GM18873 (cell line): ENCODE data around the gene DLG5.

ENCODE experiments used
- ATAC-seq: cut with Tn5 transposase; IDR thresholded peaks from one replicate; pipeline ENCODE4 v1.9.1; 2021; ENCODE audit warnings: mild to moderate bottlenecking, moderate library complexity, moderate number of reproducible peaks; ENCODE audit not compliant: unreplicated experiment, low FRiP score

The DLG5 gene

GRCh38 chr10:77915319-77916105 is 11.0 kb downstream of the DLG5 start:
- ATAC-seq = no peak

- ATAC-seq = no peak
Measured at GRCh38 chr10:77913090-77913489, 13.5 kb downstream of the DLG5 start.

- no peak for ATAC-seq
Measured at GRCh38 chr10:77912576-77912975, 14.0 kb downstream of the DLG5 start.

- no peak for ATAC-seq
Measured at GRCh38 chr10:77911535-77912123, 14.9 kb downstream of the DLG5 start.

- no peak for ATAC-seq
Measured at GRCh38 chr10:77910524-77911145, 15.9 kb downstream of the DLG5 start.

GRCh38 chr10:77909749-77910375 is 16.7 kb downstream of the DLG5 start:
- no peak for ATAC-seq

- no peak for ATAC-seq
Measured at GRCh38 chr10:77909021-77909748, 17.4 kb downstream of the DLG5 start.

- ATAC-seq = no peak
Measured at GRCh38 chr10:77907900-77908717, 18.4 kb downstream of the DLG5 start.

GRCh38 chr10:77907462-77907861 is 19.1 kb downstream of the DLG5 start:
- no peak for ATAC-seq

GRCh38 chr10:77906951-77907421 is 19.6 kb downstream of the DLG5 start:
- no peak for ATAC-seq

GRCh38 chr10:77905781-77906180 is 20.8 kb downstream of the DLG5 start:
- ATAC-seq = no peak

- no peak for ATAC-seq
Measured at GRCh38 chr10:77905086-77905748, 21.3 kb downstream of the DLG5 start.

GRCh38 chr10:77904100-77904840 is 22.3 kb downstream of the DLG5 start:
- ATAC-seq = no peak

GRCh38 chr10:77902159-77902558 is 24.4 kb downstream of the DLG5 start:
- ATAC-seq = no peak

GRCh38 chr10:77901743-77902142 is 24.8 kb downstream of the DLG5 start:
- ATAC-seq = no peak

GRCh38 chr10:77899690-77900089 is 26.9 kb downstream of the DLG5 start:
- ATAC-seq = no peak

- ATAC-seq = no peak
Measured at GRCh38 chr10:77899080-77899477, 27.5 kb downstream of the DLG5 start.

GRCh38 chr10:77898323-77899079 is 28.1 kb downstream of the DLG5 start:
- ATAC-seq = no peak
